Activated naive CD8-positive, alpha-beta T cell treated with anti-CD3 and anti-CD28 coated beads for 36 hours (primary cell): ENCODE measurements around the gene PAPPA. TPM values are rescaled to one million over a fixed set of nuclear protein-coding genes. Genes with fewer than 3 reads are reported as not detected.

Experiments
- DNase-seq: peaks from one replicate; pipeline ENCODE4 v3.0.0; 2021
- H3K27ac Mint-ChIP-seq: one replicate; pipeline ENCODE4 v1.8.0; 2022; ENCODE audit warnings: mild to moderate bottlenecking, moderate library complexity, mixed read lengths
- H3K27me3 Mint-ChIP-seq: one replicate; pipeline ENCODE4 v1.8.0; 2022; ENCODE audit warnings: mild to moderate bottlenecking, mixed read lengths
- H3K36me3 Mint-ChIP-seq: one replicate; pipeline ENCODE4 v1.8.0; 2021; ENCODE audit warnings: mild to moderate bottlenecking, mixed read lengths
- H3K4me1 Mint-ChIP-seq: one replicate; pipeline ENCODE4 v1.8.0; 2021; ENCODE audit warnings: mixed read lengths
- H3K4me3 Mint-ChIP-seq: one replicate; pipeline ENCODE4 v1.8.0; 2022; ENCODE audit warnings: mild to moderate bottlenecking, moderate library complexity, mixed read lengths
- H3K9me3 Mint-ChIP-seq: one replicate; pipeline ENCODE4 v1.8.0; 2022; ENCODE audit warnings: mixed read lengths
- total RNA-seq, 2 experiments: library from RNA; stranded (reverse); gene quantifications; one replicate each; pipeline ENCODE4 v1.2.3, GENCODE V29; 2021

Gene PAPPA
- total RNA-seq, 2 experiments from 2014 or later: not detected

- Mint-ChIP-seq H3K4me1 (no peaks in the 10 kb centered on the region), H3K27ac (no peak overlapping the region), H3K4me3 (no peak overlapping the region), H3K27me3 (no peaks in the 10 kb centered on the region), H3K9me3 (no peaks in the 10 kb centered on the region), H3K36me3 (no peaks in the 10 kb centered on the region)
- DNase-seq: no peak
Observed at GRCh38 chr9:116361547-116361946, 208.0 kb downstream of the PAPPA start.

- H3K36me3 Mint-ChIP-seq: no peaks in the 10 kb centered on the region
- H3K4me3 Mint-ChIP-seq: no peak overlapping the region
- no peak overlapping the region for H3K27ac Mint-ChIP-seq
- no peaks in the 10 kb centered on the region for H3K27me3 Mint-ChIP-seq
- no peaks in the 10 kb centered on the region for H3K4me1 Mint-ChIP-seq
- H3K9me3 Mint-ChIP-seq: no peaks in the 10 kb centered on the region
- DNase-seq: no peak
Observed at GRCh38 chr9:116362493-116362892, 208.9 kb downstream of the PAPPA start.

- no peak for DNase-seq
- Mint-ChIP-seq H3K27ac (no peak overlapping the region), H3K4me3 (no peak overlapping the region), H3K27me3 (no peaks in the 10 kb centered on the region), H3K36me3 (no peaks in the 10 kb centered on the region), H3K9me3 (no peaks in the 10 kb centered on the region), H3K4me1 (no peaks in the 10 kb centered on the region)
Observed at GRCh38 chr9:116365056-116365471, 211.5 kb downstream of the PAPPA start.

GRCh38 chr9:116366241-116366640 lies 212.7 kb downstream of the PAPPA start:
- Mint-ChIP-seq H3K36me3 (no peaks in the 10 kb centered on the region), H3K27ac (no peak overlapping the region), H3K9me3 (no peaks in the 10 kb centered on the region), H3K27me3 (no peaks in the 10 kb centered on the region), H3K4me3 (no peak overlapping the region), H3K4me1 (no peaks in the 10 kb centered on the region)
- DNase-seq: no peak

- no peaks in the 10 kb centered on the region for H3K9me3 Mint-ChIP-seq
- no peak overlapping the region for H3K4me3 Mint-ChIP-seq
- H3K4me1 Mint-ChIP-seq: no peaks in the 10 kb centered on the region
- no peaks in the 10 kb centered on the region for H3K27me3 Mint-ChIP-seq
- no peak for DNase-seq
- H3K27ac Mint-ChIP-seq: no peak overlapping the region
- no peaks in the 10 kb centered on the region for H3K36me3 Mint-ChIP-seq
Observed at GRCh38 chr9:116368680-116369079, 215.1 kb downstream of the PAPPA start.

- Mint-ChIP-seq H3K4me1 (no peaks in the 10 kb centered on the region), H3K9me3 (no peaks in the 10 kb centered on the region), H3K36me3 (peaks cover 3% of the 10 kb centered on the region), H3K27me3 (no peaks in the 10 kb centered on the region), H3K4me3 (no peak overlapping the region), H3K27ac (no peak overlapping the region)
- no peak for DNase-seq
Observed at GRCh38 chr9:116369706-116370105, 216.1 kb downstream of the PAPPA start.

GRCh38 chr9:116370556-116370955 lies 217.0 kb downstream of the PAPPA start:
- no peaks in the 10 kb centered on the region for H3K27me3 Mint-ChIP-seq
- peaks cover 3% of the 10 kb centered on the region for H3K36me3 Mint-ChIP-seq

GRCh38 chr9:116372081-116372673 lies 218.6 kb downstream of the PAPPA start:
- Mint-ChIP-seq H3K27ac (no peak overlapping the region), H3K4me1 (no peaks in the 10 kb centered on the region), H3K4me3 (no peak overlapping the region), H3K36me3 (peaks cover 3% of the 10 kb centered on the region), H3K9me3 (no peaks in the 10 kb centered on the region), H3K27me3 (no peaks in the 10 kb centered on the region)
- no peak for DNase-seq

More at GRCh38 chr9:116370556-116370955, 217.0 kb downstream of the PAPPA start:
- Mint-ChIP-seq H3K4me1 (no peaks in the 10 kb centered on the region), H3K27ac (no peak overlapping the region), H3K4me3 (no peak overlapping the region), H3K9me3 (no peaks in the 10 kb centered on the region)
- no peak for DNase-seq

GRCh38 chr9:116372786-116373185 lies 219.2 kb downstream of the PAPPA start:
- H3K36me3 Mint-ChIP-seq: peaks cover 3% of the 10 kb centered on the region
- no peak overlapping the region for H3K4me3 Mint-ChIP-seq

GRCh38 chr9:116377179-116377798 lies 223.7 kb downstream of the PAPPA start:
- Mint-ChIP-seq H3K36me3 (peaks cover 3% of the 10 kb centered on the region), H3K4me3 (no peak overlapping the region), H3K9me3 (no peaks in the 10 kb centered on the region), H3K4me1 (peaks cover 7% of the 10 kb centered on the region), H3K27me3 (no peaks in the 10 kb centered on the region), H3K27ac (no peak overlapping the region)
- no peak for DNase-seq

More at GRCh38 chr9:116372786-116373185, 219.2 kb downstream of the PAPPA start:
- no peaks in the 10 kb centered on the region for H3K27me3 Mint-ChIP-seq
- H3K4me1 Mint-ChIP-seq: no peaks in the 10 kb centered on the region
- H3K9me3 Mint-ChIP-seq: no peaks in the 10 kb centered on the region
- H3K27ac Mint-ChIP-seq: no peak overlapping the region
- no peak for DNase-seq

- peaks cover 2% of the 10 kb centered on the region for H3K36me3 Mint-ChIP-seq
- peaks cover 7% of the 10 kb centered on the region for H3K4me1 Mint-ChIP-seq
- no peak overlapping the region for H3K27ac Mint-ChIP-seq
Observed at GRCh38 chr9:116378873-116379272, 225.3 kb downstream of the PAPPA start.

GRCh38 chr9:116379821-116380220 lies 226.2 kb downstream of the PAPPA start:
- no peaks in the 10 kb centered on the region for H3K36me3 Mint-ChIP-seq
- no peak overlapping the region for H3K27ac Mint-ChIP-seq
- H3K4me1 Mint-ChIP-seq: peaks cover 7% of the 10 kb centered on the region
- DNase-seq: no peak
- no peaks in the 10 kb centered on the region for H3K27me3 Mint-ChIP-seq
- no peaks in the 10 kb centered on the region for H3K9me3 Mint-ChIP-seq
- H3K4me3 Mint-ChIP-seq: no peak overlapping the region

More at GRCh38 chr9:116378873-116379272, 225.3 kb downstream of the PAPPA start:
- no peak overlapping the region for H3K4me3 Mint-ChIP-seq
- no peaks in the 10 kb centered on the region for H3K9me3 Mint-ChIP-seq
- H3K27me3 Mint-ChIP-seq: no peaks in the 10 kb centered on the region
- no peak for DNase-seq

- no peaks in the 10 kb centered on the region for H3K9me3 Mint-ChIP-seq
- no peak overlapping the region for H3K4me3 Mint-ChIP-seq
- peaks cover 7% of the 10 kb centered on the region for H3K4me1 Mint-ChIP-seq
- no peaks in the 10 kb centered on the region for H3K27me3 Mint-ChIP-seq
- H3K36me3 Mint-ChIP-seq: no peaks in the 10 kb centered on the region
- peak overlapping the region; percentile 12 for H3K27ac Mint-ChIP-seq
- no peak for DNase-seq
Observed at GRCh38 chr9:116380496-116380995, 227.0 kb downstream of the PAPPA start.

GRCh38 chr9:116381350-116381749 lies 227.8 kb downstream of the PAPPA start:
- no peak for DNase-seq
- Mint-ChIP-seq H3K36me3 (no peaks in the 10 kb centered on the region), H3K27ac (no peak overlapping the region), H3K9me3 (no peaks in the 10 kb centered on the region), H3K27me3 (no peaks in the 10 kb centered on the region), H3K4me1 (peaks cover 7% of the 10 kb centered on the region), H3K4me3 (no peak overlapping the region)

- H3K4me3 Mint-ChIP-seq: no peak overlapping the region
- no peaks in the 10 kb centered on the region for H3K27me3 Mint-ChIP-seq
- no peak for DNase-seq
- H3K27ac Mint-ChIP-seq: no peak overlapping the region
- H3K36me3 Mint-ChIP-seq: no peaks in the 10 kb centered on the region
- H3K9me3 Mint-ChIP-seq: no peaks in the 10 kb centered on the region
- H3K4me1 Mint-ChIP-seq: peaks cover 7% of the 10 kb centered on the region
Observed at GRCh38 chr9:116382053-116382452, 228.5 kb downstream of the PAPPA start.

- Mint-ChIP-seq H3K36me3 (peaks cover 3% of the 10 kb centered on the region), H3K4me1 (peaks cover 7% of the 10 kb centered on the region), H3K27me3 (no peaks in the 10 kb centered on the region), H3K9me3 (no peaks in the 10 kb centered on the region), H3K4me3 (no peak overlapping the region), H3K27ac (no peak overlapping the region)
- no peak for DNase-seq
Observed at GRCh38 chr9:116383133-116383532, 229.5 kb downstream of the PAPPA start.
